ENCODE data around the gene PURA.

Gene PURA

DNA sequence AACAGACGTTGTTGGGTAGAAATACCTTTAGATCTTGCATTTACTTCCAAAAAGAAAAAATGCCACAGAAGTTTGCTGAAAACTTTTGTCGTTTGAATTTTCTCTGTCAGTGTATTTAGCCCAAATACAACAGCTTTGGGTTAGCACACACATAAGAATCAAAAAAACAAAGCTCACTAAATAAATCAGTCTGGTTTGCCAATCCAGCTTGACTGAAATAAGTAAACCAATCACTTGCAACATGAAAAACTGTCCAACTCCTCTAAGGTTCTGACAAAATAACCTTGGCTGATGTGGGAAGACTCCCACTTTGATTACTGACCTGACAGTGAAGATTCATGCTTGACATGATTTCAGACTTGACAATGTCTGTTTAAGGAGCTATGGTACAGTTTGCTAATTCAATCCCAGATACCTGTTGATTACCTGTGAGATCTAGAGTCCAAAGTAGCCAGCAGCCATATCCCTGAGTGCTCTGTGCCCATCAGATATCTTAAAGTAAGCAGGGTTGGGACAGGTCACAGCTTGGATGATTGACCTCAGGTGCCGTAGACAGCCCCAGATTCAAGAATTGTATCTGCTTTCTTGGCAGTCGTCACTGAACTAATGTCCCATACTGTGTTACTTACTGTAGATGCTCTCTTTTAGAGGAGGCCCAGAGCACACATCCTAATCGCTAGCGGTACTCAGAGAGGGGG is 12.6 kb downstream of the PURA start:
- Histone ChIP-seq H3K9ac (ENCODE audit: low read length) (no peak overlapping the region), H3K4me3 (ENCODE audit: insufficient read depth, low read length, poor library complexity, severe bottlenecking) (no peak overlapping the region), H4K20me1 (ENCODE audit: low read depth, low read length) (peaks cover 14% of the 10 kb centered on the region), H3K27ac (ENCODE audit: low read depth, low read length) (no peak overlapping the region), H3F3A (ENCODE audit: insufficient read depth) (no peaks in the 10 kb centered on the region), H2AFZ (ENCODE audit: low read depth, low read length, severe bottlenecking) (no peak overlapping the region), H3K79me2 (ENCODE audit: insufficient read depth, low read length) (0 out of 2 replicates have a peak, but pooled peaks cover 5% of the 10 kb centered on the region), H3K36me3 (ENCODE audit: low read length) (no peaks in the 10 kb centered on the region), H3K27me3 (ENCODE audit: low read length) (no peaks in the 10 kb centered on the region), H3K9me3 (ENCODE audit: insufficient read depth, low read length) (no peaks in the 10 kb centered on the region), H3K9me2 (replicated peaks; ENCODE audit: insufficient read depth, low read length) (no peaks in the 10 kb centered on the region), H3K4me2 (ENCODE audit: low read depth, low read length, poor library complexity, severe bottlenecking) (no peak overlapping the region)
- TF ChIP-seq EZH2phosphoT487 (conservative IDR thresholded peaks at IDR 0.05; ENCODE audit: low read length) (no peak), CTCF (IDR thresholded peaks at IDR 0.05; ENCODE audit: insufficient read depth, low read length, poor library complexity, severe bottlenecking) (no peak)

DNA sequence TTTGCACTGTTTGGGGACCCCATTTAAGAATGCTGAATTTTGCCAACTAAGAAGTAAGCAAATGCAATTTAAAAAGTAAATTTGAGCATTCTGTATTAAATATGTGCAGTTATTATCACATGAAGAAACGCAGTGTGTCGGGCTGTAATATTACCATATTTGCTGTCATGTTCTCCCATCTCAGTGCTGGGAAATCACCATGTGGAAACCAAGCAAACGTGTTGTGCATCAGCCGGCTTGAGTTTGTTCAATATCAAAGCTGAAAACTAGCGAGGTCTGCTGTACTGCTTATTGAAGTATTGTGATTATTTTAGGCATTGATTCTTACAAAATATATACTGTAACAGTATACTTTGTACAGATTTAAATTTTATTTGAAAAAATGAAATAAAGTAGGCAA is 14.5 kb downstream of the PURA start:
- no peaks in the 10 kb centered on the region for H3F3A ChIP-seq (ENCODE audit: insufficient read depth)
- H3K9me2 ChIP-seq (replicated peaks; ENCODE audit: insufficient read depth, low read length): no peaks in the 10 kb centered on the region
- no peaks in the 10 kb centered on the region for H3K9me3 ChIP-seq (ENCODE audit: insufficient read depth, low read length)
- H3K4me3 ChIP-seq (ENCODE audit: insufficient read depth, low read length, poor library complexity, severe bottlenecking): no peak overlapping the region
- no peaks in the 10 kb centered on the region for H3K27me3 ChIP-seq (ENCODE audit: low read length)
- no peak overlapping the region for H2AFZ ChIP-seq (ENCODE audit: low read depth, low read length, severe bottlenecking)
- TF ChIP-seq EZH2phosphoT487 (conservative IDR thresholded peaks at IDR 0.05; ENCODE audit: low read length) (no peak), CTCF (IDR thresholded peaks at IDR 0.05; ENCODE audit: insufficient read depth, low read length, poor library complexity, severe bottlenecking) (no peak)
- H3K9ac ChIP-seq (ENCODE audit: low read length): no peak overlapping the region
- peaks cover 10% of the 10 kb centered on the region for H4K20me1 ChIP-seq (ENCODE audit: low read depth, low read length)
- no peak overlapping the region for H3K4me2 ChIP-seq (ENCODE audit: low read depth, low read length, poor library complexity, severe bottlenecking)
- H3K27ac ChIP-seq (ENCODE audit: low read depth, low read length): no peak overlapping the region
- 0 out of 2 replicates have a peak, but pooled peaks cover 5% of the 10 kb centered on the region for H3K79me2 ChIP-seq (ENCODE audit: insufficient read depth, low read length)
- no peaks in the 10 kb centered on the region for H3K36me3 ChIP-seq (ENCODE audit: low read length)

- no peak for TF ChIP-seq EZH2phosphoT487 (conservative IDR thresholded peaks at IDR 0.05; ENCODE audit: low read length)
- TF ChIP-seq CTCF (IDR thresholded peaks at IDR 0.05; ENCODE audit: insufficient read depth, low read length, poor library complexity, severe bottlenecking): no peak
- H4K20me1 ChIP-seq (ENCODE audit: low read depth, low read length): peaks cover 3% of the 10 kb centered on the region; the same call in 1 of the 2 replicates
- 0 out of 2 replicates have a peak, but pooled peaks cover 5% of the 10 kb centered on the region for H3K79me2 ChIP-seq (ENCODE audit: insufficient read depth, low read length)
- H3K27me3 ChIP-seq (ENCODE audit: low read length): no peaks in the 10 kb centered on the region
- no peaks in the 10 kb centered on the region for H3F3A ChIP-seq (ENCODE audit: insufficient read depth)
- H2AFZ ChIP-seq (ENCODE audit: low read depth, low read length, severe bottlenecking): no peak overlapping the region
- H3K27ac ChIP-seq (ENCODE audit: low read depth, low read length): no peak overlapping the region
- H3K36me3 ChIP-seq (ENCODE audit: low read length): no peaks in the 10 kb centered on the region
- H3K4me2 ChIP-seq (ENCODE audit: low read depth, low read length, poor library complexity, severe bottlenecking): no peak overlapping the region
- no peak overlapping the region for H3K4me3 ChIP-seq (ENCODE audit: insufficient read depth, low read length, poor library complexity, severe bottlenecking)
- H3K9ac ChIP-seq (ENCODE audit: low read length): no peak overlapping the region
- no peaks in the 10 kb centered on the region for H3K9me2 ChIP-seq (replicated peaks; ENCODE audit: insufficient read depth, low read length)
- H3K9me3 ChIP-seq (ENCODE audit: insufficient read depth, low read length): no peaks in the 10 kb centered on the region
Measured at GRCh38 chr5:140130949-140131733, 17.2 kb downstream of the PURA start.

Measured in SU-DHL-6 (cell line).